ENCODE measurements around the gene MRPL40. TPM values are rescaled to one million over a fixed set of nuclear protein-coding genes. Genes with fewer than 3 reads are reported as not detected.

MRPL40 gene
- total RNA-seq, 1 donor from 2014 or later = 29.6 TPM

- TF ChIP-seq CTCF (IDR thresholded peaks at IDR 0.05) = no peak
- Mint-ChIP-seq H3K9me3 (ENCODE audit: unreplicated experiment) (no peaks in the 10 kb centered on the region), H3K4me3 (ENCODE audit: unreplicated experiment) (no peak overlapping the region), H3K4me1 (ENCODE audit: unreplicated experiment) (peaks cover 10% of the 10 kb centered on the region), H3K36me3 (ENCODE audit: unreplicated experiment) (peaks cover 2% of the 10 kb centered on the region), H3K27me3 (ENCODE audit: unreplicated experiment) (no peaks in the 10 kb centered on the region), H3K27ac (ENCODE audit: unreplicated experiment) (no peak overlapping the region)
- no peak for DNase-seq (ENCODE audit: extremely low spot score, unreplicated experiment)
Observed at GRCh38 chr22:19483481-19484244, 51.3 kb downstream of the MRPL40 start.

Other genes starting within 250 kb of the MRPL40 start
- 7.9 and 10.1 TPM in 2 replicates for gene CLTCL1, start 140.8 kb upstream of the MRPL40 start, total RNA-seq
- 33.2 and 33.8 TPM in 2 replicates for gene HIRA, start 812 bp upstream of the MRPL40 start, total RNA-seq
- 29.0 and 30.1 TPM in 2 replicates for gene C22orf39, start 15.2 kb downstream of the MRPL40 start, total RNA-seq
- 72.5 and 74.9 TPM in 2 replicates for gene UFD1, start 46.6 kb downstream of the MRPL40 start, total RNA-seq
- 3.0 and 3.7 TPM in 2 replicates for gene CDC45, start 47.4 kb downstream of the MRPL40 start, total RNA-seq
- not detected in 2 replicates for gene CLDN5, start 91.9 kb downstream of the MRPL40 start, total RNA-seq